Mononuclear cell (primary cell): ENCODE data around the gene CACNA1B. TPM values are rescaled to one million over a fixed set of nuclear protein-coding genes. Genes with fewer than 3 reads are reported as not detected.

Experiments used
- H3K27me3 ChIP-seq: 2 replicates; pipeline ENCODE4 v1.6.0; 2011; ENCODE audit warnings: low read length, control low read depth; ENCODE audit not compliant: insufficient read depth
- H3K4me1 ChIP-seq: 2 replicates; pipeline ENCODE4 v1.5.1; 2011; ENCODE audit warnings: mild to moderate bottlenecking, low read length, control low read depth; ENCODE audit not compliant: insufficient read depth
- H3K4me3 ChIP-seq: 2 replicates; pipeline ENCODE4 v1.5.1; 2011; ENCODE audit warnings: mild to moderate bottlenecking, low read length, moderate library complexity
- H3K9me3 ChIP-seq: 2 replicates; pipeline ENCODE4 v1.5.1; 2011; ENCODE audit warnings: low read depth, mild to moderate bottlenecking, control low read depth, low read length
- total RNA-seq: library from RNA; depleted of rRNA; stranded (reverse); fragments of >200 nt; gene quantifications from one replicate; pipeline ENCODE4 v1.2.3, GENCODE V29; 2012

The CACNA1B gene
- total RNA-seq, 1 donor = under 0.01 TPM

- H3K4me1 ChIP-seq = no peaks in the 10 kb centered on the region
- H3K4me3 ChIP-seq = no peak overlapping the region
- no peaks in the 10 kb centered on the region for H3K27me3 ChIP-seq
- H3K9me3 ChIP-seq = no peaks in the 10 kb centered on the region
Measured at GRCh38 chr9:138052322-138052615, 174.7 kb downstream of the CACNA1B start.

GRCh38 chr9:138052635-138053320 is 175.2 kb downstream of the CACNA1B start:
- no peaks in the 10 kb centered on the region for H3K4me1 ChIP-seq
- no peaks in the 10 kb centered on the region for H3K27me3 ChIP-seq
- H3K4me3 ChIP-seq = no peak overlapping the region
- no peaks in the 10 kb centered on the region for H3K9me3 ChIP-seq

DNA sequence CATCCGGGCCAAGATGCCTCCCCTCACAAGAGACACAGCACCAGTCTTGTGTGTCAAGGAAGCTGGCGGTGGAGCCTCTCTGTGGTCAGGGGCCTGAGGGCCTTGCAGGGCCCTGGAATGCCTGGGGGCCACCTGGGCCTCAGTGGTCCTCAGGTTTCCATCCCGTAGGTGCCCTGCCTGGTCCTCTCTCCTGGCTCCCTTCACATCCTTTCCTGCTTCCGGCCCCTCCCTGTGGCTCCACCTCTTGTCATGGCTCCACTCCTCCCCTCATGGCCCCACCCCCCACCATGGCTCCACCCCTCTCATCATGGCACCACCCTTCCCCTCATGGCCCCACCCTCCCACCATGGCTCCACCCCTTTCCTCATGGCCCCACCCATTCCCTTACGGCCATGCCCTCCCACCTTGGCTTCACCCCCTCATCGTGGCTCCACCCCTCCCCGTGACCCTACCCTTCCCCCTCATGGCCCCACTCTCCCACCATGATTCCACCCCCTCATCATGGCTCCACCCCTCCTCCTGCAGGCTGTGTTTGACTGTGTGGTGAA is 175.8 kb downstream of the CACNA1B start:
- Histone ChIP-seq H3K4me3 (no peak overlapping the region), H3K27me3 (no peaks in the 10 kb centered on the region), H3K4me1 (no peaks in the 10 kb centered on the region), H3K9me3 (no peaks in the 10 kb centered on the region)

DNA sequence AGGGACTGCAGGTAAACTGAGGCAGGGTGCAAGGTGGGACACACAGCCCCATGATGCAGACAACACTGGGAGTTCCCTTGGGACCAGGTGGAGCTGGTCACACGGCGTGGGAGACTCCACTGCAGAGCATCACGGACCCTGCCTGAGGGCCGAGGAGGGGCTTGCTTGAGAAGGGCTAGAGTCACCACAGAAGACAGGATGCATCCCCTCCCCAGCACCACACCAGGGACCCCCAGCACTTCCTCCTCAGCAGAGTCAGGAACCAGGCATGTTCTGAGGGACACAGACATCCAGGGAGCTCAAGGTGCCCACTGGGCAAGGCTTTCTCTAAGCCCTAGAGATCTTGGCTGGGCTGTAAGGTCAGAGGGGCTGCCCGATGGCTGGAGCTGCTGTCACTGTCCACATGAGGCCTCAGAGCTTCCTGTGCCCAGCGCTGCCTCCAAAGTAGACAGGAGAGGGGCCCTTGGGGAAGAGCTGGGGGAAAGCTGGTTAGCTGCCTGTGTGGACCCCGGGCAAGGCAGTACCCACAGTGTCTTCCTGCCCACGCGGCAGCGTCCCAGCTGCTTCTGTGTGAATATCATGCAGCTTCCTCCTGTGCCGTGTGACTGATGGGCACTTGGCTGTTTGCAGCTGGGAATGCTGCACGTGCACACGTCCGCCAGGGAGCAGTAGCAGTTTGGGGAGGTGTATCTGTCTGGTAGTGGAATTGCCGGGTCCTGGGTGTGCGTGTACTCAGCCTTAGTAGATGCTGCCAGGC is 176.6 kb downstream of the CACNA1B start:
- H3K27me3 ChIP-seq = no peaks in the 10 kb centered on the region
- H3K9me3 ChIP-seq = no peaks in the 10 kb centered on the region
- no peak overlapping the region for H3K4me3 ChIP-seq
- no peaks in the 10 kb centered on the region for H3K4me1 ChIP-seq

- no peaks in the 10 kb centered on the region for H3K4me1 ChIP-seq
- no peak overlapping the region for H3K4me3 ChIP-seq
- no peaks in the 10 kb centered on the region for H3K27me3 ChIP-seq
- no peaks in the 10 kb centered on the region for H3K9me3 ChIP-seq
Measured at GRCh38 chr9:138057726-138058125, 180.1 kb downstream of the CACNA1B start.

- Histone ChIP-seq H3K4me1 (no peaks in the 10 kb centered on the region), H3K9me3 (no peaks in the 10 kb centered on the region), H3K4me3 (no peak overlapping the region), H3K27me3 (no peaks in the 10 kb centered on the region)
Measured at GRCh38 chr9:138058181-138058580, 180.6 kb downstream of the CACNA1B start.

- Histone ChIP-seq H3K27me3 (no peaks in the 10 kb centered on the region), H3K9me3 (no peaks in the 10 kb centered on the region), H3K4me1 (no peaks in the 10 kb centered on the region)
Measured at GRCh38 chr9:138059196-138059595, 181.6 kb downstream of the CACNA1B start.

GRCh38 chr9:138060365-138060764 is 182.8 kb downstream of the CACNA1B start:
- no peak overlapping the region for H3K4me3 ChIP-seq
- H3K4me1 ChIP-seq = no peaks in the 10 kb centered on the region
- H3K27me3 ChIP-seq = no peaks in the 10 kb centered on the region
- no peaks in the 10 kb centered on the region for H3K9me3 ChIP-seq

More at GRCh38 chr9:138059196-138059595, 181.6 kb downstream of the CACNA1B start:
- H3K4me3 ChIP-seq = no peak overlapping the region

- no peak overlapping the region for H3K4me3 ChIP-seq
- H3K4me1 ChIP-seq = no peaks in the 10 kb centered on the region
- H3K27me3 ChIP-seq = no peaks in the 10 kb centered on the region
- H3K9me3 ChIP-seq = no peaks in the 10 kb centered on the region
Measured at GRCh38 chr9:138060881-138061280, 183.3 kb downstream of the CACNA1B start.

DNA sequence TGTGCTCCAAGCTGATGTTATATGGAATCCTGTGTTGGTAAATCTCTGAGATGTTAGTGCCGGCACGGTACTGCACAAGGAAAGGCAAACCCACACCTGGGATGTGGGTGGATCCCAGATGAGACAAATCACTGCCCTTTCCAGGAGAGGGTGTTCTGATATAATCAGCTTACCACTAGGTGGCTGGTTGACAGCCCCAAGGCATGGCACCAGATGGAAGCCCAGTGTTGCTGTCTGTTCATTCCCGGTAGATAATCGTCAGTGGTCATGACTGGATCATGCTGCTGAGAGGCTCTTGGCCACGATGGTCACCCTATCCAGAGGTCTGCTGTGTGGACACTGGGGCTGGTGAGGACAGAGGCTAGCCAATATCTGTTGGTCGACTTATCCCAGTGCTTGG is 184.0 kb downstream of the CACNA1B start:
- H3K4me3 ChIP-seq = no peak overlapping the region
- H3K4me1 ChIP-seq = no peaks in the 10 kb centered on the region
- no peaks in the 10 kb centered on the region for H3K27me3 ChIP-seq
- H3K9me3 ChIP-seq = no peaks in the 10 kb centered on the region

GRCh38 chr9:138062196-138062595 is 184.6 kb downstream of the CACNA1B start:
- H3K27me3 ChIP-seq = no peaks in the 10 kb centered on the region
- H3K4me1 ChIP-seq = no peaks in the 10 kb centered on the region
- no peaks in the 10 kb centered on the region for H3K9me3 ChIP-seq
- H3K4me3 ChIP-seq = no peak overlapping the region

DNA sequence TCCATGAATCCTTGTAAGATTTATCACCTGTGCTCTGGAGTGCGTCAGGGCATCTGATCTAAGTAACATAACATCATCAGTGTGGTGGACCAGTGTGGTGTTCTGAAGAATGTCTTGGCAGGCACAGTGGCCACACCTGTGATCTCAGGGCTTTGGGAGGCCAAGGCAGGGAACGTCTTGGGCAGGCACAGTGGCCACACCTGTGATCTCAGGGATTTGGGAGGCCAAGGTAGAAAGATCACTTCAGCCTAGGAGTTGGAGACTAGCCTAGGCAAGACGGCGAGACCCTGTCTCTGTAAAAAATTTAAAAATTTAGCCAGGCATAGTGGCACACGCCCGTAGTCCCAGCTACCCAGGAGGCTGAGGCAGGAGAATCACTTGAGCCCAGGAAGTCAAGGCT is 185.5 kb downstream of the CACNA1B start:
- Histone ChIP-seq H3K4me3 (no peak overlapping the region), H3K9me3 (no peaks in the 10 kb centered on the region), H3K4me1 (no peaks in the 10 kb centered on the region), H3K27me3 (no peaks in the 10 kb centered on the region)

- Histone ChIP-seq H3K9me3 (no peaks in the 10 kb centered on the region), H3K27me3 (no peaks in the 10 kb centered on the region), H3K4me1 (no peaks in the 10 kb centered on the region), H3K4me3 (no peak overlapping the region)
Measured at GRCh38 chr9:138063785-138064184, 186.2 kb downstream of the CACNA1B start.

- Histone ChIP-seq H3K4me1 (no peaks in the 10 kb centered on the region), H3K27me3 (no peaks in the 10 kb centered on the region), H3K4me3 (no peak overlapping the region), H3K9me3 (no peaks in the 10 kb centered on the region)
Measured at GRCh38 chr9:138064547-138064946, 187.0 kb downstream of the CACNA1B start.

DNA sequence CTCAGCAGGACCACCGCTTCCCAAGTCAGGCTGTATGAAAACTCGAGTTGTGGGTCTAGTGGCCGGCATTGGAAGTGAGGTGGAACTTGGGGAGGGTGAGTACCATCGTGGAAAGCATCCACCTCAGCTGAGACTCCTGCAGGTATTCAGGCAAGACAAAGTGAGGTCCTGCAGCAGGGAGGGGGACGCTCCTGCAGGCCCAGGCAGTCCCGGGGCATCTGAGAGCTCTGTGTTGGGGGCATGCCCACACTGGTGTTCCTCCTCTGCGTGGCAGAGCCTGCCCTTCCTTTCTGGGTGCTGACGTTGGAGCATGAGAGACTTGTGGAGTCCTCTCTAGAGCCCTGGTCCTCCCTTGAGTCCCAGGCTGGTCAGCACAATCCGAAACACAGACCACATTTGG is 187.7 kb downstream of the CACNA1B start:
- Histone ChIP-seq H3K4me3 (no peak overlapping the region), H3K27me3 (no peaks in the 10 kb centered on the region), H3K9me3 (no peaks in the 10 kb centered on the region), H3K4me1 (no peaks in the 10 kb centered on the region)

DNA sequence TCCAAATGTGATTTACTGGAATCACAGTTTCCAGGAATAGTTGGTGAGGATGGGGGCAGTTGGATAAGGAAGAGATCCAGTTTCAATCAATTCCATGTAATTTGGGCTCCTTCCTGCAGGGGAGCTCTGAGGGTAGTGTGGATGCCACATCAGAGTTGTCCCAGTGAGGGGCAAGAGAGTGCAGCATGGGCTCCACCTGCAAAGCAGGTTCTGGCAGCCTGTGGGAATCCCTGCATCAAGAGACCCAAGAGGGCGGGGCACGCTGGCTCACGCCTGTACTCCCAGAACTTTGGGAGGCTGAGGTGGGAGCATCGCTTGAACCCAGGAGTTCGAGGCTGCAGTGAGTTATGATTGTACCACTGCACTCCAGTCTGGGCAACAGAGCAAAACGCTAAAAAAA is 188.5 kb downstream of the CACNA1B start:
- H3K27me3 ChIP-seq = no peaks in the 10 kb centered on the region
- H3K4me3 ChIP-seq = no peak overlapping the region
- H3K9me3 ChIP-seq = no peaks in the 10 kb centered on the region
- no peaks in the 10 kb centered on the region for H3K4me1 ChIP-seq
